COR-L47 (cell line): ENCODE data around the gene CD109.

Source experiments
- DNase-seq: peaks from one replicate; lab custom pipeline; 2025; lab: John Stamatoyannopoulos, UW

Gene CD109

GRCh38 chr6:73727114-73727513, 31.1 kb downstream of the CD109 start:
- no peak for DNase-seq

GRCh38 chr6:73728548-73729205, 32.7 kb downstream of the CD109 start:
- DNase-seq = no peak

GRCh38 chr6:73731285-73731684, 35.3 kb downstream of the CD109 start:
- no peak for DNase-seq

GRCh38 chr6:73732845-73733675, 37.1 kb downstream of the CD109 start:
- DNase-seq = peak; percentile 27

- DNase-seq = no peak
Measured at GRCh38 chr6:73733791-73734190, 37.8 kb downstream of the CD109 start.

- DNase-seq = no peak
Measured at GRCh38 chr6:73734832-73735453, 38.9 kb downstream of the CD109 start.

GRCh38 chr6:73738367-73739028, 42.5 kb downstream of the CD109 start:
- DNase-seq = no peak

GRCh38 chr6:73739096-73739495, 43.1 kb downstream of the CD109 start:
- DNase-seq = peak; percentile 29

GRCh38 chr6:73742433-73742832, 46.4 kb downstream of the CD109 start:
- DNase-seq = no peak

GRCh38 chr6:73743081-73743480, 47.1 kb downstream of the CD109 start:
- no peak for DNase-seq

- DNase-seq = no peak
Measured at GRCh38 chr6:73743556-73743955, 47.6 kb downstream of the CD109 start.

GRCh38 chr6:73746787-73747186, 50.8 kb downstream of the CD109 start:
- DNase-seq = no peak

GRCh38 chr6:73747289-73747688, 51.3 kb downstream of the CD109 start:
- no peak for DNase-seq

- no peak for DNase-seq
Measured at GRCh38 chr6:73752943-73753342, 56.9 kb downstream of the CD109 start.

GRCh38 chr6:73766040-73766439, 70.0 kb downstream of the CD109 start:
- no peak for DNase-seq

- DNase-seq = no peak
Measured at GRCh38 chr6:73768558-73768957, 72.6 kb downstream of the CD109 start.

- no peak for DNase-seq
Measured at GRCh38 chr6:73769976-73770375, 74.0 kb downstream of the CD109 start.

- no peak for DNase-seq
Measured at GRCh38 chr6:73774311-73774774, 78.3 kb downstream of the CD109 start.

- DNase-seq = no peak
Measured at GRCh38 chr6:73779943-73780342, 83.9 kb downstream of the CD109 start.

- no peak for DNase-seq
Measured at GRCh38 chr6:73782911-73783310, 86.9 kb downstream of the CD109 start.

GRCh38 chr6:73784726-73785505, 88.9 kb downstream of the CD109 start:
- no peak for DNase-seq

GRCh38 chr6:73790574-73790973, 94.6 kb downstream of the CD109 start:
- DNase-seq = no peak
